ENCODE results near the gene RDH8. TPM values are rescaled to one million over a fixed set of nuclear protein-coding genes. Genes with fewer than 3 reads are reported as not detected.

The RDH8 gene
- total RNA-seq, 4 donors from 2014 or later = 1.3 TPM; not detected in 3

DNA sequence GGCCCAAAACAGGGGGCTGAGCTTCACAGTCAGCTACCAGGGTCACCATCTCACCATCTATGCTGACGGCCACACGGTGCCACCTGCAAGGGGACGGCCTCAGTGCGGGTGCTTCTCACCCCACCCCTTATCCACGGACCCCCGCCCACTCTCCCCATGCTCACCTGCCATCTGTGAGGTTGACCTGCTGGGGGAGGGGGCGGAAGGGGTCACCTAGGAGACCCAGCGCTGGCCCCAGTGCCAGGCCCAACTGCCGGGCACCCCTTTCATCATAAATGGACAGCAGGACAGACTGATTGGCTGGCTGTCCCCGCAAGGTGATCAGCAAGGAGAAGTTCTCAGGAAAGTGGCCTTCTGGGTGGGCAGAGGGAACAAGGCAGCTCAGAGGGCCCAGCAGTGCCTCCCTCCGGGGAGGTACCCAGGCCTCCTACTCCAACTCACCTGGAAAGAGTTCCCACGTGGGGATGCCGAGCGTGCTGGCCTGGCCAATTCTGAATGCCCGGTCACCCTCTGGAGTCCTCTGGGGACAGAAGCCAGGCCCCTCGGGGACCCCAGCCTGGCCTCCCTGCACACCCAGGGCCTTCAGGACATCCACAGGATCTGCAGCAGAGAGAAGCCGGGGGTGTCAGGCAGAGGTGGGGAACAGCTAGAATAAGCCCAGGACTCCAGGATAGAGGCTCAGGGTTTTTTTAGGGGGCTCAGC, 7.5 kb upstream of the RDH8 start:
- TF ChIP-seq, protein P1, sequence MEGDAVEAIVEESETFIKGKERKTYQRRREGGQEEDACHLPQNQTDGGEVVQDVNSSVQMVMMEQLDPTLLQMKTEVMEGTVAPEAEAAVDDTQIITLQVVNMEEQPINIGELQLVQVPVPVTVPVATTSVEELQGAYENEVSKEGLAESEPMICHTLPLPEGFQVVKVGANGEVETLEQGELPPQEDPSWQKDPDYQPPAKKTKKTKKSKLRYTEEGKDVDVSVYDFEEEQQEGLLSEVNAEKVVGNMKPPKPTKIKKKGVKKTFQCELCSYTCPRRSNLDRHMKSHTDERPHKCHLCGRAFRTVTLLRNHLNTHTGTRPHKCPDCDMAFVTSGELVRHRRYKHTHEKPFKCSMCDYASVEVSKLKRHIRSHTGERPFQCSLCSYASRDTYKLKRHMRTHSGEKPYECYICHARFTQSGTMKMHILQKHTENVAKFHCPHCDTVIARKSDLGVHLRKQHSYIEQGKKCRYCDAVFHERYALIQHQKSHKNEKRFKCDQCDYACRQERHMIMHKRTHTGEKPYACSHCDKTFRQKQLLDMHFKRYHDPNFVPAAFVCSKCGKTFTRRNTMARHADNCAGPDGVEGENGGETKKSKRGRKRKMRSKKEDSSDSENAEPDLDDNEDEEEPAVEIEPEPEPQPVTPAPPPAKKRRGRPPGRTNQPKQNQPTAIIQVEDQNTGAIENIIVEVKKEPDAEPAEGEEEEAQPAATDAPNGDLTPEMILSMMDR (IDR thresholded peaks at IDR 0.05; ENCODE audit: low read depth) = no peak

DNA sequence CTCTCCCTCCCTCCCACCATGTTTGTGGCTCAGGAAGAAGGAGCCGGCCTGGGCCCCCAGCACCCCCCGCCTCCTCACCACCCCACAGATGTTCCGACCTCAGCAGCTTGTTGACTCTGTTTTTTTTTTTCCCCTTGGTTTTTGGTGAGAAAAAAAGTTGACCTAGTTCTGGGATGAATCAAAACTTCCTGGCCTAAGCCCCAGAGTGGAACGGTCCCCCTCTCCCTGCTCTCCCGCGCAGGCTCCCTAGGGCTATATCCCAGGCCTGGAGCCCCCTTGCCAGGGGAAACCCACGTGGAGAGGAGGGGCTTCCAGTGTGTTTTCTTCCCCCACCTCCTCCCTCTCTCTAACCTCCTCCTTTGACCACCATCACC, 7.0 kb upstream of the RDH8 start:
- TF ChIP-seq, protein P1 (IDR thresholded peaks at IDR 0.05; ENCODE audit: low read depth) = no peak

DNA sequence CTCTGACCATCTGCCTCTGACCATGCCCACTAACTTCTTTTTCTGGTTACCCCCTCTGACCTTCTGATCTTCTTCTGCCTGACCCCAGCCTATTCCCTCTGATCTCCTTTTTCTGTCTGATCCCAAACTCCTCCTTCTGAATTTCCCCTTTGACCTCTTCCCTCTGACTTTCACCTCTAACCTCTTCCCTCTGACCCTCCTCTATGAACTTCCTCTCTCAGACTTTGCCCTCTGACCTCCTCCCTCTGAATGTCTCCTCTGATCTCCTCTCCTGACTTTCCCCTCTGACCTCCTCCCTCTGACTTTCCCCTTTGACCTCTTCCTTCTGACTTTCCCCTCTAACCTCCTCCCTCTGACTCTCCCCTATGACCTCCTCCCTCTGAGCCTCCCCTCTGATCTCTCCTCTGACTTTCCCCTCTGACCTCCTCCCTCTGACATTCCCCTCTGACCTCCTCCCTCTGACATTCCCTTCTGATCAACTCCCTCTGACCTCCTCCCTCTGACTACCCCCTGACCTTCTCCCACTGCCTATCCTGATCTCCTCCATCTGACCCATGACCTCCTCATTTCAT, 6.4 kb upstream of the RDH8 start:
- TF ChIP-seq, protein P1 (IDR thresholded peaks at IDR 0.05; ENCODE audit: low read depth) = no peak

DNA sequence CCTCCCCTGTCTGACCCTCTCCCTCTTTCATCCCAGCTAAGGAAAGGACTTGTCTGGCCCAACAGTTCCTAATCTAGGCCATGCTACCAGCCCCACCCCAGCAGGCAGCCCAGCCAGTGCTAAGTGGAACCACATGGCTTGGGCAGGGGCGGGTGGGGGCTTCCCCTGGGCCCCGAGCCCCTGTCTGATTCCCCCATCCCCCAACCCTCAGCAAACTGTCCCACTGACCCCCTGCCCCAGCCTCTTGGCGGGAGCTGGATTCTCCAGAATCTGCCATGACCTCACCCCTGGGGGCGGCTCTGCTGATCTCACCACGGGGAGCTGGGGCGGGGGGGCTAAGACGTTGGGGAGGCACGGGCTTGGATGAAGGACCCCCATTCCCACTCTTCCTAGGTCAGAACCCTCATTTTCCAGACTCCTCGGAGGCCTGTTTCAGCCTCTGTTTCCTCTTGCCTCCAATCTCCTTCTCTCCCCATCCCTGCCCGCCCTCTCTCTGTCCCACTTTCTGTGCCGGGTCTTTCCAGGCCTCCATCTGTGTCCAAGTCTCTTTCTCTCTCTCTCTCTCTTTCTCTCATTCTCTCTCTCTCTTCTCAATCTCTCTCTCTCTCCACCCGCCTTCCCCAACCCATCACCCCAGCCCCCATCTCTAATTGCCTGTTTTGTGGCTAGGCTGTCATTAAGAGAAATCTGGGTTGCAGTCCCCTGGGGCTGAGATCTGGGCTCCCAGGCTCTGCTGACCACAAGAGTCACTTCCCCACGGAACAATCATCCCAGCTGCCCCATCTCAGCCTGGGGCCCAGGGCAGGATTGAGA, 5.7 kb upstream of the RDH8 start:
- TF ChIP-seq, protein P1 (IDR thresholded peaks at IDR 0.05; ENCODE audit: low read depth) = no peak

DNA sequence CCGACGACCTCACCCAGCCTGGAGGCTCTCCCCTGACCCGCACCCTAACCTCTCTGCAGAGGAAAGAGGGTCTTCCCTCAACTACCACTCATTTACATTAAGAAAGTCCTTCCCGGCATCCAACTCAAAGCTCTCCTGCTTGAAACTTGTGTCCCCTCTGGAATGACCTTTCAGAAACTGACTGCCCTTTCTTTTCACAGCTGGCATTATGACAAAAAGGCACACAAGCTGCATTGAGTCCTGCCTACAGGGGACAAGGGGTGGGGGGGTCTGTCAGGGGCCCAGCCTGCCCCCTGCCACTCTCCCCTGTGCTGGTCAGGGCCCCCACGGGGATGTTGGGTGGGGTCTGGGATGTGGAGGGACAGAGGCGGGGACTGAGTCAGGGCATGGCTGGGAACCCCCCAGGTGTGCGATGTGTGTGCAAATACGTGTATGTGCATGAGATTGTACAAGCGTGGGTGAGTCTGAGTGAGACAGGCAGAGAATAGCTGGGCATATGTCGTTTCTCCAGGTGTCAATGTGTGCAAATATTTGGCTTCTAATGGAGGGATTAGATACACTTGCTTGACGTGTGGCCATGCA, 5.0 kb upstream of the RDH8 start:
- TF ChIP-seq, protein P1 (IDR thresholded peaks at IDR 0.05; ENCODE audit: low read depth) = no peak

DNA sequence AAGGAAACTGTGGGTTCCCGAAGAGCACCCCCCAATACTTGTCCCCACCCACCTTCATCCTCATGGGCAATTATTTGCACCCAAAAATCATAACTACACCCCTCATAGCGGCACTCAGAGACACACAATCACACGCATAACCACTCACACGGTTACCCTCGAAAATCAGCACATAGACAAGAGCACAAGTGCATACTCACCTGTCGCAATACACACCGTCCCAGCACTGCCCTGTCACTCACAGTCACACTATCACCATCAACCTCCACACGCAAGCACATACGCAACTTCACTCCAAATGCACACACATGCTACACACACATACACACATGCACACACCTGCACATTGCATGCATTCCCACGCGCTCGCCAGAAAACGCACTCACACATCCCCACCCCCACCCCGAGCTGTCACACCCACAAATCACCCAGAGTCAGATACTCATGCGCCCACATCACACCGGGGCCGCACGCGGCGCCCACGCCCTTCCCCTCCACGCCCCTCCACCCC, 3.5 kb upstream of the RDH8 start:
- TF ChIP-seq, protein P1 (IDR thresholded peaks at IDR 0.05; ENCODE audit: low read depth) = no peak

All from subcutaneous adipose tissue (tissue), 4 donors.